H1 (cell line): ENCODE results near the gene BHLHE23. TPM values are rescaled to one million over a fixed set of nuclear protein-coding genes. Genes with fewer than 3 reads are reported as not detected.

Experiments
- CTCF ChIA-PET: fragments of 300-600 bp; sonication (Branson Sonifier 250); formaldehyde crosslinking; loops from one replicate; lab custom pipeline; 2021; ENCODE audit not compliant: partially characterized antibody; lab: Charles Lee
- POLR2A ChIA-PET: fragments of 300-600 bp; sonication (Branson Sonifier 250); formaldehyde crosslinking; loops from one replicate; lab custom pipeline; 2021; ENCODE audit warnings: inconsistent platforms; ENCODE audit not compliant: partially characterized antibody; lab: Charles Lee
- DNase-seq, 2 experiments: peaks; one replicate each; pipeline versions ENCODE4 v3.0.0 to v3.0.0-alpha.2; 2010 to 2022; ENCODE audit warnings: low spot score in 2 of 2, low read depth in 1 of 2, mixed read lengths in 1 of 2
- FAIRE-seq: peaks from 2 replicates; lab custom pipeline; 2011; peaks lifted over from hg19 to GRCh38; lab: Jason Lieb, UNC
- H2AFZ ChIP-seq: 2 replicates; pipeline ENCODE4 v1.8.1; 2012; ENCODE audit warnings: low read length, inconsistent platforms
- H2AK5ac ChIP-seq: 2 replicates; pipeline ENCODE4 v1.6.1; 2013; ENCODE audit warnings: low read depth, low read length
- H2BK120ac ChIP-seq: replicated peaks from 2 replicates; pipeline ENCODE3; 2013; ENCODE audit warnings: low read depth, low read length, inconsistent platforms
- H2BK12ac ChIP-seq: 2 replicates; pipeline ENCODE4 v1.6.1; 2013; ENCODE audit warnings: low read depth, low read length
- H2BK15ac ChIP-seq: 2 replicates; pipeline ENCODE4 v1.6.1; 2013; ENCODE audit warnings: low read length
- H2BK20ac ChIP-seq: 2 replicates; pipeline ENCODE4 v1.6.1; 2013; ENCODE audit warnings: low read length
- H2BK5ac ChIP-seq: 2 replicates; pipeline ENCODE4 v1.6.1; 2013; ENCODE audit warnings: low read depth, low read length
- H3K14ac ChIP-seq: 2 replicates; pipeline ENCODE4 v1.6.1; 2013; ENCODE audit warnings: inconsistent platforms; ENCODE audit not compliant: insufficient read length
- H3K18ac ChIP-seq: 2 replicates; pipeline ENCODE4 v1.6.1; 2013; ENCODE audit warnings: low read length; ENCODE audit errors: extremely low read depth
- H3K23ac ChIP-seq: 2 replicates; pipeline ENCODE4 v1.6.1; 2013; ENCODE audit warnings: inconsistent platforms; ENCODE audit not compliant: insufficient read length
- H3K23me2 ChIP-seq: 2 replicates; pipeline ENCODE4 v1.6.1; 2013; ENCODE audit warnings: low read depth, low read length
- H3K27ac ChIP-seq: 2 replicates; pipeline ENCODE4 v1.6.1; 2011; ENCODE audit warnings: low read depth, low read length, inconsistent platforms
- H3K27me3 ChIP-seq, 4 experiments: replicated peaks in 1 of 4; 1 replicate in 1 of 4; 2 replicates in 3 of 4; pipeline versions ENCODE4 v1.6.1 to v1.8.1; 2011 to 2013; ENCODE audit warnings: low read length in 3 of 4, mild to moderate bottlenecking in 3 of 4, inconsistent platforms in 2 of 4, mixed read lengths in 2 of 4, moderate library complexity in 1 of 4; ENCODE audit not compliant: control insufficient read depth in 3 of 4, insufficient read depth in 3 of 4; ENCODE audit errors: extremely low read depth in 1 of 4
- H3K36me3 ChIP-seq, 4 experiments: 2 replicates each; pipeline versions ENCODE4 v1.6.1 to v1.8.1; 2011 to 2013; ENCODE audit warnings: mild to moderate bottlenecking in 4 of 4, low read length in 3 of 4, moderate library complexity in 2 of 4, control low read depth in 1 of 4, inconsistent platforms in 1 of 4; ENCODE audit not compliant: insufficient read depth in 4 of 4, control insufficient read depth in 2 of 4
- H3K4ac ChIP-seq: replicated peaks from 2 replicates; pipeline ENCODE3; 2013; ENCODE audit warnings: low read length, low read depth, mixed read lengths, inconsistent platforms; ENCODE audit not compliant: insufficient read length
- H3K4me1 ChIP-seq, 4 experiments: replicated peaks in 1 of 4; 1 replicate in 1 of 4; 2 replicates in 3 of 4; pipeline versions ENCODE4 v1.6.1 to v1.8.1; 2011 to 2013; ENCODE audit warnings: low read length in 3 of 4, inconsistent platforms in 2 of 4, mixed read lengths in 1 of 4; ENCODE audit not compliant: insufficient read depth in 4 of 4, control insufficient read depth in 3 of 4
- H3K4me2 ChIP-seq, 2 experiments: 2 replicates each; pipeline versions ENCODE4 v1.6.1 to v1.8.1; 2011 to 2013; ENCODE audit warnings: low read depth in 2 of 2, low read length in 2 of 2, control low read depth in 1 of 2, inconsistent platforms in 1 of 2, mild to moderate bottlenecking in 1 of 2; ENCODE audit not compliant: insufficient read depth in 1 of 2
- H3K4me3 ChIP-seq, 4 experiments: fragments of 200-600, 300-600 bp in 1 of 4; sonication (generic), shearing (Covaris generic), sonication (Bioruptor Twin) in 1 of 4; 2 replicates each; pipeline versions ENCODE4 v1.5.1 to v1.8.1; 2011 to 2016; ENCODE audit warnings: low read length in 4 of 4, low read depth in 3 of 4, control low read depth in 2 of 4, inconsistent platforms in 2 of 4, mild to moderate bottlenecking in 2 of 4, mixed read lengths in 1 of 4, moderate library complexity in 1 of 4; ENCODE audit not compliant: insufficient read depth in 2 of 4; ENCODE audit errors: extremely low read depth in 1 of 4
- H3K56ac ChIP-seq: replicated peaks from 2 replicates; pipeline ENCODE3; 2013; ENCODE audit warnings: low read depth, mild to moderate bottlenecking, mixed read lengths, low read length, inconsistent platforms; ENCODE audit not compliant: insufficient read length
- H3K79me1 ChIP-seq: 2 replicates; pipeline ENCODE4 v1.6.1; 2013; ENCODE audit warnings: low read depth, low read length, control low read depth
- H3K79me2 ChIP-seq, 2 experiments: 2 replicates each; pipeline versions ENCODE4 v1.6.1 to v1.8.1; 2012 to 2013; ENCODE audit warnings: low read length in 2 of 2, mild to moderate bottlenecking in 2 of 2, inconsistent platforms in 1 of 2; ENCODE audit not compliant: insufficient read depth in 2 of 2, control insufficient read depth in 1 of 2
- H3K9ac ChIP-seq, 4 experiments: replicated peaks in 1 of 4; 1 replicate in 1 of 4; 2 replicates in 3 of 4; pipeline versions ENCODE4 v1.6.1 to v1.8.1; 2011 to 2013; ENCODE audit warnings: low read depth in 3 of 4, low read length in 3 of 4, control low read depth in 2 of 4, mild to moderate bottlenecking in 2 of 4, moderate library complexity in 2 of 4, inconsistent platforms in 1 of 4; ENCODE audit errors: extremely low read depth in 1 of 4
- H3K9me3 ChIP-seq, 2 experiments: 2 replicates each; pipeline versions ENCODE4 v1.6.1 to v1.8.1; 2012 to 2013; ENCODE audit warnings: mild to moderate bottlenecking in 2 of 2, moderate library complexity in 2 of 2, control low read depth in 1 of 2, inconsistent platforms in 1 of 2, low read depth in 1 of 2, low read length in 1 of 2, mixed read lengths in 1 of 2; ENCODE audit not compliant: insufficient read depth in 2 of 2
- H4K20me1 ChIP-seq, 2 experiments: replicated peaks in 1 of 2; 2 replicates each; pipeline versions ENCODE3 to v1.8.1; 2011 to 2013; ENCODE audit warnings: inconsistent platforms in 2 of 2, low read length in 2 of 2, mild to moderate bottlenecking in 1 of 2; ENCODE audit not compliant: insufficient read depth in 2 of 2, control insufficient read depth in 1 of 2
- H4K5ac ChIP-seq: 2 replicates; pipeline ENCODE4 v1.6.1; 2013; ENCODE audit warnings: low read length, low read depth, mixed read lengths, inconsistent platforms; ENCODE audit not compliant: insufficient read length
- H4K8ac ChIP-seq: 2 replicates; pipeline ENCODE4 v1.8.0; 2013; ENCODE audit warnings: mild to moderate bottlenecking, moderate library complexity, low read length, inconsistent platforms; ENCODE audit not compliant: insufficient read depth; ENCODE audit errors: extremely low read depth
- H4K91ac ChIP-seq: replicated peaks from 2 replicates; pipeline ENCODE3; 2013; ENCODE audit warnings: low read length, mixed read lengths, inconsistent platforms; ENCODE audit not compliant: insufficient read length
- CREB1 ChIP-seq: IDR thresholded peaks from 2 replicates; pipeline ENCODE4 v1.6.1; 2012; ENCODE audit warnings: inconsistent platforms
- EZH2 ChIP-seq: fragments of 200-600 bp; sonication (generic); IDR thresholded peaks from 2 replicates; pipeline ENCODE4 v1.7.1; 2012; ENCODE audit warnings: low read depth, mild to moderate bottlenecking, moderate library complexity, low read length, inconsistent platforms; ENCODE audit not compliant: severe bottlenecking
- GABPA ChIP-seq: IDR thresholded peaks from 2 replicates; pipeline ENCODE4 v1.6.1; 2011; ENCODE audit warnings: mild to moderate bottlenecking, low read length, moderate library complexity, borderline replicate concordance; ENCODE audit not compliant: insufficient read depth
- GTF2F1 ChIP-seq: IDR thresholded peaks from 2 replicates; pipeline ENCODE4 v1.6.1; 2012; ENCODE audit warnings: low read depth, low read length, improper control_type of control experiment, borderline replicate concordance
- HDAC2 ChIP-seq, 2 experiments: fragments of 300-600 bp in 1 of 2; sonication (generic) in 1 of 2; IDR thresholded peaks; 2 replicates each; pipeline ENCODE4 v1.6.1; 2011 to 2012; ENCODE audit warnings: low read depth in 2 of 2, low read length in 2 of 2, mild to moderate bottlenecking in 2 of 2, moderate library complexity in 2 of 2, borderline replicate concordance in 1 of 2, inconsistent platforms in 1 of 2
- PHF8 ChIP-seq: fragments of 200-600 bp; sonication (generic); conservative IDR thresholded peaks from 2 replicates; pipeline ENCODE4 v1.7.1; 2012; ENCODE audit warnings: low read depth, mild to moderate bottlenecking, inconsistent platforms, low read length, moderate library complexity
- RNF2 ChIP-seq: fragments of 200-900, 300-1000 bp; sonication (generic); IDR thresholded peaks from 2 replicates; pipeline ENCODE4 v1.7.1; 2016; ENCODE audit warnings: borderline replicate concordance, low read depth, mild to moderate bottlenecking, antibody characterized with exemption, low read length; ENCODE audit not compliant: poor library complexity, severe bottlenecking; ENCODE audit errors: missing control alignments
- SP2 ChIP-seq: IDR thresholded peaks from 2 replicates; pipeline ENCODE4 v1.6.1; 2012; ENCODE audit warnings: mild to moderate bottlenecking, low read length, inconsistent platforms
- TAF1 ChIP-seq: IDR thresholded peaks from 2 replicates; pipeline ENCODE4 v1.6.1; 2011; ENCODE audit warnings: mild to moderate bottlenecking, low read depth, low read length
- TAF7 ChIP-seq: optimal IDR thresholded peaks from 2 replicates; pipeline ENCODE3; 2011; ENCODE audit warnings: low read depth, mild to moderate bottlenecking, inconsistent platforms, low read length, moderate library complexity, borderline replicate concordance
- TBP ChIP-seq: IDR thresholded peaks from 2 replicates; pipeline ENCODE4 v1.6.1; 2011; ENCODE audit warnings: low read depth, low read length, improper control_type of control experiment
- ZNF274 ChIP-seq: IDR thresholded peaks from 2 replicates; pipeline ENCODE4 v1.7.0; 2012; ENCODE audit warnings: low read length, borderline replicate concordance; ENCODE audit errors: extremely low read depth
- WGBS, 2 experiments: shearing (Covaris generic) in 1 of 2; methylation state at CpG; one replicate each; pipeline versions ENCODE4 v1.1.6 to v1.1.7; 2013 to 2015; ENCODE audit warnings: low lambda C conversion rate in 2 of 2, mixed read lengths in 2 of 2, inconsistent platforms in 1 of 2, low coverage in 1 of 2, missing lambda C conversion rate in 1 of 2; ENCODE audit not compliant: insufficient replicate concordance in 2 of 2, insufficient coverage in 1 of 2, insufficient read length in 1 of 2; ENCODE audit errors: extremely low coverage in 1 of 2, missing lambda C conversion rate in 1 of 2; 5-methylcytosine and 5-hydroxymethylcytosine counted together
- polyA plus RNA-seq, 7 experiments: library from polyadenylated mRNA; depleted of rRNA in 3 of 7; stranded (reverse) in 5 of 7; unstranded in 2 of 7; fragments of >200 nt in 5 of 7; fragments of 200-250 nt in 2 of 7; gene quantifications; 1 replicate in 5 of 7; 2 replicates in 1 of 7; 4 replicates in 1 of 7; pipeline versions ENCODE4 v1.2.1 to v1.2.3, GENCODE V29; 2011 to 2013; ENCODE audit warnings: missing spikeins in 2 of 7, mixed read lengths in 2 of 7
- total RNA-seq: library from RNA; stranded (reverse); fragmentation: NEBNext Ultra II Directional; extraction: Animal tissue kit (Norgen Biotek cat#: 25700); gene quantifications from 2 replicates; pipeline ENCODE4 v1.2.1, GENCODE V29; 2021

The BHLHE23 gene
- total and polyA plus RNA-seq, 2 of the 8 experiments (the other 6 are each of a cell fraction or from before 2014, with no cell fraction given), result 0.47 TPM; not detected in 1

GRCh38 chr20:63008541-63009044 is 1.8 kb upstream of the BHLHE23 start:
- POLR2A ChIA-PET, result interaction anchor here (1.1 to 1.6 kb wide), 3 partner anchors 36 to 147 kb away, joined by 3 to 5 read pairs (median 4); partner anchors contain the start of genes GID8 and TCFL5
- no peak overlapping the region for H3K56ac ChIP-seq
- TF ChIP-seq TBP (no peak), TAF1 (no peak), CREB1 (no peak), SP2 (no peak), RNF2 (no peak), GTF2F1 (no peak), EZH2 (no peak), HDAC2 (IDR thresholded peaks at IDR 0.05; ENCODE audit: borderline replicate concordance in 1 of 2, low read depth in 2 of 2, low read length in 2 of 2) (no peak), GABPA (no peak), PHF8 (no peak), ZNF274 (no peak), TAF7 (no peak)

More at GRCh38 chr20:63008541-63009044, 1.8 kb upstream of the BHLHE23 start:
- CTCF ChIA-PET, result interaction anchor here (0.6 to 4.0 kb wide), 25 partner anchors 9 to 222 kb away, joined by 3 to 53 read pairs (median 4); partner anchors contain the start of gene SLC17A9
- peak overlapping the region; percentile 51; the same call in 1 of the 2 replicates for H4K8ac ChIP-seq
- H2BK20ac ChIP-seq, result no peak overlapping the region
- H2AK5ac ChIP-seq, result no peak overlapping the region
- H3K9me3 ChIP-seq, result peaks cover 5 to 8% of the 10 kb centered on the region in 2 experiments
- WGBS, 2 experiments, result 23% methylated on average over 19 of the region's 21 CpGs; no CpG with 5 or more reads in 1 of the 2 experiments
- no peak overlapping the region for H4K91ac ChIP-seq
- H3K4me3 ChIP-seq, result peak overlapping the region in 1 of 4 experiments; percentile 58; a peak in 2 of 8 replicates
- no peak overlapping the region for H2BK5ac ChIP-seq
- H3K14ac ChIP-seq, result no peak overlapping the region
- H3K4me1 ChIP-seq, result peaks cover 2 to 34% (median 18%) of the 10 kb centered on the region in 4 experiments
- no peak overlapping the region for H3K9ac ChIP-seq
- H3K36me3 ChIP-seq, result peaks cover 0 to 16% (median 0%) of the 10 kb centered on the region in 4 experiments; a peak in 1 of 8 replicates
- H2BK12ac ChIP-seq, result 0 out of 2 replicates have a peak overlapping the region, but pooled peaks have one; percentile 39
- no peak overlapping the region for H2BK15ac ChIP-seq
- H2AFZ ChIP-seq, result no peak overlapping the region
- peak overlapping the region; percentile 24; the same call in 1 of the 2 replicates for H3K18ac ChIP-seq
- H3K27ac ChIP-seq, result no peak overlapping the region
- no peaks in the 10 kb centered on the region for H3K79me2 ChIP-seq
- H3K4ac ChIP-seq, result no peak overlapping the region
- H3K23ac ChIP-seq, result no peak overlapping the region
- peaks cover 4 to 6% of the 10 kb centered on the region in 2 experiments for H4K20me1 ChIP-seq
- H4K5ac ChIP-seq, result no peak overlapping the region
- no peaks in the 10 kb centered on the region for H3K79me1 ChIP-seq
- H3K27me3 ChIP-seq, result peaks cover 55 to 74% (median 62%) of the 10 kb centered on the region in 4 experiments
- peaks cover 3% of the 10 kb centered on the region; the same call in 1 of the 2 replicates for H3K23me2 ChIP-seq
- DNase-seq (no peak), FAIRE-seq (no peak)
- no peak overlapping the region for H2BK120ac ChIP-seq
- peak overlapping the region; percentile 1 to 72 for H3K4me2 ChIP-seq
